ENCODE results near the gene ACLY.
"Not testable (repeated sequence)": the region's sequence is repeated elsewhere in the genome, so short reads cannot be mapped to it uniquely, and the experiment has no call there.

ACLY gene

DNA sequence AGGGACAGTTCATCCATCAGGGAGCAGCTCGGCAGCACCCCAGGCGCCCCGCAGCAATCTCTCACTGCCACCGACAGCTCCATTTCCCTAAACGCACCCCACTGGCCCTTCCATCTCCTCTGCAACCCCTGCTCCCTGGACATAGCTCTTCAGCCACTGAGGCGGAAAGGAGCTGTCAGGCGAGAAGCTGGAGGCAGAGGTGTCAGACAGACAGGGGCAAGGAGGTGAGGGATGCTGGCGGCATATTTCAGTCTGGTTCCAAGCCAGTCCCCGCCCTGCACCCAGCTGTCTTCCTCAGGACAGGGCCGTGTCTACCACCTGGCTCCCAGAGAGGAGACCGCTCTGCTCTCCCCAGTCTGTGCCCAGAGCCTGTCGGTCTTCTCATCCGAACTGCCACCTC lies 9.7 kb downstream of the ACLY start:
- DNase-seq: no peak

DNA sequence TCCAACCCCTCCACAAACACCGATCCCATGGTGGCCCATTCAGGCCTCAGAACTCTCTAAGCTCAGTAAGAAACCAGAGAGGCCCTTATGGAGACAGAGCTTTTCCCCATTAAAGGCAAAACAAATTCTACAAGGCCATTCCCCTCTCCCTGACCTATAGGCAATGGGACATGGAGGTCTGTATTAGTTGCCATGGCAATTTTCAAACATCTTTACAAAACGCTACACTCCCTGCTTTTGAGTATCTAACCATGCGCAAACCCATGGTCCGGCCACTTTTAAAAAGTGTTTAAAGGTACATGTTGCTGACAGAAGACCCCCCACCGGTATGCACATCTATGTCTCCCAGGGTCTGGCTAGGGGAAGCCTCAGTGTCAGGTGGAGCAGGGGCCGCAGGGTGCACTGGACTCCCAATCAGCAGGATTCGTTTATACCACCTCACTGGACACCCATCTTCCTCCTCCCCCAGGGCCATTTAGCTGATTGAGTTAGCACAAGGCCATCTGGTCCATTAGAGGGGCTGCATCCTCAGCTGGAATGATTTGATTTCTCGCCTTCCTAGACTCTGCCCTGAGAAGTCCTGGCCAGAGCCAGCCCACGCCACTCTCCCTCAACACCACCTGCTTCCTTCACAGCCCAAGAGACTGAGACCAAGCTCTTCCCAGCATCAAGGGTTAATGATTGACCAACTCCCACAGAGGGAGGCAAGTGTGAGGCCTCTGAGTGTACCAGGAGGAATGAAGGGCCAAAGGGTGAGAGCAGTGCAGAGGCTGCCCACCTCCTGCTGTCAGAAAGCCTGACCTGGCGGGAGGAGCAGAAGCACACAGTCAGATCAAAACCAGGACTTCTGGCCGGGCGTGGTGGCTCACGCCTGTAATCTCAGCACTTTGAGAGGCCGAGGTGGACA lies 10.9 kb downstream of the ACLY start:
- DNase-seq: no peak

DNA sequence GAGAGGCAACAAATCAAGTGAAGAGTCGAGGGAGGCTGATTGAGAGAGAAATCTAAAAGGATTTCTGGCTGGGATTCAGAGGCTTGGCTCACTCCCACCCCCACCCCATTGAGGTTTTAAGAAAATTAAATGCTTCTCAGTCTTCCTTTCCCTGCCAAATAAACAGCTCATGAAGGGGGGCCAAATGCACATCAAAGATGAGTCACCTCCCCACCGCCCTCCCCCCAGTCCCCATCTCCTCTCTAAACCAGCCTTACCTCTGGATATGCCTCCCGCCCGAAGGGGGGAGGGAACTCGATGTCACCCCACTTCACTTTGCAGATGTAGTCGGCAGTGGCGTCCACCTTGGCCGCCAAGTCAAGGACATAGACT lies 11.6 kb downstream of the ACLY start:
- no peak for DNase-seq

DNA sequence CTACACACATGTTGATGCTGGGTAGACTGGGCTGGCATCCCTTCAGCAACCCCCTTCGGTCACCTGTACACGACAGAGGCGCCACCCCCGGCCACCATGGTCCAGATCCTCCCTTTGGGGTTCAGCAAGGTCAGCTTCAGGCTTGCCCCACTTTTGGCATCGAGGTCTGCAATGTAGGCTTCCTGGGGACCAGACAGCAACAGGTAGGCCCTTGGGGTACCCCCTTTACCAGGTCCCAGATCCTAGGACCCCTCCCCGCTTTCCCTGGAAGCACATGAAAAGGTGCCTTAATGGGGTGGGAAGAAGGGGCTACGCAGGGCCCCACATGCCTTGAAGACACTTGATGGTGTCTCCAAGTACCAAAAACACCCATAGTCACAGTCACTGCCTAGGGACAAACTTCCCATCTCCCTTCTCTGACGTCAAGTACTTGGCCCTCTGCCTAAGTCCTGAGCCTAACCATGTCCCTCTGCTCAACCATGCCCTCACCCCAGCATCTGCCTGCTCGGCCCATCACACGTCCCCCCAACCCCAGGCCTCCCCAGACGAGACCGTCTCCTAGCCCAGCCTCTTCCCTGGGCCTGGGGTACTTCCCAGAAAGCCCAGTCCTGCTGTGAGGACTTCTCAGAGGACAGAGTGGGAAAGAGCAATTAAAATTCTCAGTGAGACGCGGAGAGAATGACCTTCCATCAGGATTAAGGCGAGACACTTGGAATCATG lies 12.1 kb downstream of the ACLY start:
- no peak for DNase-seq

DNA sequence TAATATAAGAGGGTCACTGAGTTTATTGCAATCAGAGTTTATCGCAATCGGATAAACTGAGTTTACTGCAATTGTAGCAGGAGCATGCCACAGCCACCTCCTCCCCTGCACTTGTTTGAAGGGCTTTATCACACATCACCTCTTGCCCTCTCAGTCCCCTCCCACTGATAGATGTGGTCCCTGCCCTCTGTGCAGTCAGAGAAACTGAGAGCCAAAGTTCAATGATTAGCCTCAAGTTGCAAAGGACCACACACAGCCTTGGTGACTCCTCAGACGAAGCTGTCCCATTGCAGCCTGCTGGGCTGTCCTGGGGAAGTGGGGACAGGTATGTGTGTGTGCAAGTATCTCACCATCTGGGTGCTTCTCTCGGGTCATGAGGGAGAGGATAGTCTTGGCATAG lies 13.6 kb downstream of the ACLY start:
- no peak for DNase-seq

DNA sequence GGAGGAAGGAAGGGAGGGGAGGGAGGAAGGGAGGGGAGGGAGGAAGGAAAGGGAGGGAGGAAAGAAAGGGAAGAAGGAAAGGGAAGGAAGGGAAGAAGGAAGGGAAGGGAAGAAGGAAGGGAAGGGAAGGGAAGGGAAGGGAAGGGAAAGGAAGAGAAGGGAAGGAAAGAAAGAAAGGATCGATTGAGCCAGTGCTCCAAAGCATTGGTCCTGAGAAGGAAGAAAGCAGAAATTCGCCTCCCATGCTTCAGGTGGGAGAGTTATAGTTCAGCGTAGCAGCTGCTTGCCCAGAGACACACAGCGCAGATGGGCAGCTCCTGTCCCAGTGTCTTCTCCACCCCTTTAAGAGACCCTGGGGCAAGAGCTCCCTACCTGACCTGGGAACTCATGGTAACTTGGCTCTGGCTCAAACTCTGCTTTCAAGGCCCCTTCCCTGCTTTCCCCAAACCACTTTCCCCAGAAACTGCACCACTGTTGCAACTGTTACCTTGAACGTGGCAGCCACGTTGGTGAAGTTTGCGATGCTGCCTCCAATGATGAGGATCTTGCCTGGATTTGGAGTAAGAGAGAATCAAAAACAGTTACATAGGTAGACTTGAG lies 14.4 kb downstream of the ACLY start:
- no peak for DNase-seq

DNA sequence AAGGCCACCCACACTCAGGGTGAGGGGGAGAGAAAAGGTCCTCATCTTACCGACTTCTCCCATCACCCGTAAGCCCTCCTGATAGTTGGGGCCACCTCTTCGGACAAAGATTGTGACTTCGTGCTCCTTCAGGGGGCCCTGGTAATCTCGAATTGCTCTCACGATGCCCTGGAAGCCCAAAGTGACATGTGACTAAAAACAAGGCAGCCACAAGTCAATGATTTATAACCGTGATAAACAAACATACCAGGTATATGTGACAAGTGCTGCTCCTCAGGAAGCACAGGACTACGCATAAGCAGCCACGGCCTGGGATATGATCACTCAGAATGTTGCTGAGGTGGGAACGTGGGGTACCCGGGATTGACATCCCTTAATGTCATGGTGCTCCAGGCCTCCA lies 17.1 kb downstream of the ACLY start:
- no peak for DNase-seq

DNA sequence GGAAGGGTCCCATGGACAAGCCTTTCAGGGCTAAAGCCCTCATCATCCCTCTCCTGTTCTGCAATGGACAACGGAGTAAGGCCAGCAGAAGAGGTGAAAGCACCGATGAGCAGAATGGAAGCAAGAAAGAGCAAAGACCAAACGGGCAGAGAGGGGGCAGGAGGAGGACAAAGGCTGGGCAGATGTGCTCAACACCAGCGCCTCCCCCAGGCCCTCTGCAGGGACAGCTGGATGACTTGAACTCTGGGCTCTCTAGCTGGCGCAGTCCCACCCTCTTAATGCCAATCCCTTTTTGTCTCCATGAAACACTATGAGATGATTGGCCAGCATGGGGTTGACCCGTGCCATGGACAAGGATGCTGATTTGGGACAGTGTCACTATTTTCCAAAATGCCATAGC lies 22.0 kb downstream of the ACLY start:
- DNase-seq: no peak

DNA sequence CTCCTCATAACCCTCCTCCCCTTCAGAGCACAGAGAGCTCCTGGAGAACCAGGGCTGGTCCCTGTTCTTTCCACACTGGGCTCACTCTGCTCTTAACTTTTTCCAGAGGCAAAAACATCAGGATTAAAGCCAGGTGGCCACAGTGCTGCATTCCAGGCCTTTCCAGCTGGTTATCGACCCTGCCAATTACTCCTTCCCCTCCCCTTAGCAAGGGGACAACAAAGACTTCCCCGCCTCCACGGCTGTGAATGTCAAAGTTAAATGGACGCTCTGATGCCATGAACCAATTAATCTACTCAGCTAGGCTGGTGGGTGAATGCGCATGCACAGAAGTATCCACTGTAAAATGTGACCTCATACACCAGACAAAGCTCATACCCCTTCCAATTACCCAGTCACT lies 23.1 kb downstream of the ACLY start:
- DNase-seq: no peak

DNA sequence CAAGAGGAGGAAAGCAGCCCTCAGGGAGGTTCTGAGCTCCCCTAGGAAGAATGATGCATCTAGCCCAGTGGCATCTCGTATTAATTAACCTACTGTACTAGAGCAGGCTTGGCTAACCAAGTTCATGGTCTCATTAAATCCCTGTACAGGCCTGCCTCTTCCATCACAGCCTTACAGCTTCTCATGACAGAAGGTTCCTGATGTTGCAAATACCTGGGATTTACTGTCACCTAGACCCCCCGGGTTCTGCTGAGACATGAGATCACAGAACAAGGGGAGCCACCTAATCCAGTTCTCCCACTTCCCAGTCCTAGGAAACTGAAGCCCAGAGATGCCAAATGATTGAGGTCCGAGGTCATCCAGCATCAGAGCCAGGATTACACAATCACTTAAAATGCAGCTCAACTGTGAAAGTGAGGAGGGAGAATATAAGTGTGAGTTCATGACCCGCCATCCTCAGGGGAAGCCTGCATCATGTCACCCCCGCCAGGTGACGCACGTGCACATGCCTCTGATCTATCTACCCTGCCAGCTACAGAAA lies 23.9 kb downstream of the ACLY start:
- no peak for DNase-seq

DNA sequence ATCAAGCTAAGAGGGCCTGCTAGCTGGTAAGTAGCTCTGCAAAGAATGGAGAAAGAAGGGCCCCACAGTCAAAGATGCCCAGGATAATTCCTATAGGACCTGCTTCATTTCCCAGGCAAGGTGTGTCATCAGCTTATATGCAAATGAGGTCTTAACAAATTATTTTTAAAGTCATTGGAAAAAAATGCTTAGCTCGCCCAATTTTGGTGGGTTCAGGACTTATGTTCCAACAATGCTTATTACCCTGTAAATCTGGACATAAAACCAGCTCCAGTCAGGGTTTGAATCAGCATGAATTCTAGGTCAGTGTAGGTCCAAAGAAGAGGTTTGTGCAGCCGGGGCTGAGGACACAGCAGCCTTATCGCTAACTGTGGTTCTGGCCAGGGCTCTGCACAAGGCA lies 25.4 kb downstream of the ACLY start:
- no peak for DNase-seq

DNA sequence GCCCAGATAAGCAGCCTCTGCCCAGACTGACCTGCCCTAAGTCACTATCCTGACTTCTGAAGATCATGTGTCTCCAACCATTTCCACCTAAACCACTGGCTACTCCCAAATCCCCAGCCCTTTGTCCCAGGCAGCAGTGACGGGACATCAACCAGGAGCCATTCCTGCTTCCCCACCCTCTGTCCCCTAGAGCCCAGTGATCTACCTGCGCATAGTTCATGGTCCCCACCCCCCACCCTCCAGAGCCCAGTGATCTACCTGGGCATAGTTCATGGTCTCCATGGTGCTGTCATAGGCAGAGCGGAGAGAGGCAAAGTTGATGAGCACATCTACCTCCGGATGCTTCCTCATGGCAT lies 26.8 kb downstream of the ACLY start:
- no peak for DNase-seq

DNA sequence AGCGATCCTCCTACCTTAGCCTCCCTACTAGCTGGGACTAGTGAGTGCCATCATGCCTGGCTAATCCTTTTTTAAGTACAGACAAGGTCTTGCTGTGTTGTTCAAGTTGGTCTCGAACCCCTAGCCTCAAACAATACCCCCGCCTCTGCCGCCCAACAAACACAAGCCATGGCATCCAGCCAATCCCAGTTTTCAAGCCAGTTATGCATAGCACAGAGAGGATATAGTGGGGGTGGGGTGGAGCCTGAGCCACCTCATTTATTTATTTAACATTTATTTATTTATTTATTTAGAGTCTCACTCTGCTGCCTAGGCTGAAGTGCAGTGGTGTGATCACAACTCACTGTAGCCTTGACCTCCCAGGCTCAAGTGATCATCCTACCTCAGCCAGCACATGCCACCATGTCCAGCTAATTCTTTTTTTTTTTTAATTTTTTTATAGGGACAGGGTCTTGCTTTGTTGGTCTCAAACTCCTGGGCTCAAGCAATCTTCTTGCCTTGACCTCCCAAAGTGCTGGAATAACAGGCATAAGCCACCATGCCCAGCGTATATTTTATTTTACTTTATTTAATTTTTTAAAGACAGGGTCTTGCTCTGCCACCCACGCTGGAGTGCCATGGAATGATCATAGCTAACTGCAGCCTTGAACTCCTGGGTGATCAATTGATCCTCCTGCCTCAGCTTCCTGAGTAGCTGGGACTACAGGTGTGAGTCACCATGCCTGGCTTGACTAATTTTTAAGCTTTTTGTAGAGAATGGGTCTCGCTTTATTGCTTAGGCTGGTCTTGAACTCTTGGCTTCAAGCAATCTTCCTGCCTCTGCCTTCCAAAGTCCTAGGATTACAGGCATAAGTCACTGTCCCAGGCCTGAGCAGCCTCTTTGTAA lies 27.4 kb downstream of the ACLY start:
- no peak for DNase-seq

DNA sequence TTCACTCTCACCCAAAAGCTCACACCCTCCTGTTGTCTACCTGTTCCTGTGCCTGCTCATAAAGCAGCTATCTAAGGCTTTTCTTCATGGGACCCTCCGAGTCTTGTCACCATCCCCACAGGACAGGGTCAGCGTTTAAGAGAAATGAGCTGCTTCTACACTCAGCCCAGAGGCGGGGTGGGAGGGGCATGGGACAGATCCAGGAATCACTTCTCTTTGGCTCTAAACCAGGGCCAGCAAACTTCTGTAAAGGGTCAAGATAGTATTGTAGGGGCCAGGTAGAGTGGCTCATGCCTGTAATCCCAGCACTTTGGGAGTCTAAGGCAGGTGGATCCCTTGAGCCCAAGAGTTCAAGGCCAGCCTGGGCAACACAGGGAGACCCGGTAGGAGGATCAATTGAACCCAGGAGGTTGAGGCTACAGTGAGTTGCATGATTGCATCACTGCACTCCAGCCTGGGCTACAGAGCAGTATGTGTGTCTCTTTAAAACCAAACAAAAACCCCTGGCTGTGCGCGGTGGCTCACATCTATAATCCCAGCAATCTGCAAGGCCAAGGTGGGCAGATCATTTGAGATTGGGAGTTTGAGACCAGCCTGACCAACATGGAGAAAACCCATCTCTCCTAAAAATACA lies 30.3 kb downstream of the ACLY start:
- DNase-seq: no peak

DNA sequence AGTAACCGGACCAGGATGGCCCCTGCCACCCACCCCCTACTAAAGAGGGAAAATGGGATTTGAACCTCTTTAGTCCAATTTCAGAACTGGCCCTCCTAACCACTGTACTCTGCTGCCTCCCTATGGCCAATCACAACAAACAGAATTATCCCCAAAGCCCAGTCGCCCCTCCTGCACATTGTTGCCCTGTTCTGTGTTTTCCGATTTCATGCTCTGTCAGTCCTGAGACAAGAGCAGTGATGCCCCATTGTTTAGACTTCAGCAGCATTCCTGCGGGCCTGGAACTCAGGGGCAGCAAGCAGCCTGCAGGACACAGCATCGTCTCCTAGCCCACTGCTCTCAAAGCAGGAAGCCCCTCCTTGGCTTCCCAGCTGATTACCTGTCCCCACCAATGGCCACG lies 33.0 kb downstream of the ACLY start:
- no peak for DNase-seq

DNA sequence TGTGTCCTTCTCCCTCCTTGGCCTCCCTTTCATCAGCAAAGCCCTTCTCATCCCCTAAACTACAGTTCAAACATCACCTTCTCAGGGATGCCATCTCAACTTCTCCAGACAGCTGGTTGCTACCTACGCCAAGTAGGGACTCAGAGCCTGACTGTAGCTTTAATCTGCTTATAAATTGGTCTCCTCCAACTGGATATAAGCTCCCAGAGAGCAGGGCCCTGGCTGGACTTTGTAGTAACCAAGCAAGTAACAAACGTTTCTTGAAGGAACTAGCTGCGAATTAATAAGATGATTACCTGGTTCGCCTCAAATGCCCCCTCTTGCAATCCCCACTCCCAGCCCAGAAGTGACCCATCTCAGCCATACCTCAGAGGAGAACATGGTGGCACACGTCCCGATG lies 36.0 kb downstream of the ACLY start:
- no peak for DNase-seq

DNA sequence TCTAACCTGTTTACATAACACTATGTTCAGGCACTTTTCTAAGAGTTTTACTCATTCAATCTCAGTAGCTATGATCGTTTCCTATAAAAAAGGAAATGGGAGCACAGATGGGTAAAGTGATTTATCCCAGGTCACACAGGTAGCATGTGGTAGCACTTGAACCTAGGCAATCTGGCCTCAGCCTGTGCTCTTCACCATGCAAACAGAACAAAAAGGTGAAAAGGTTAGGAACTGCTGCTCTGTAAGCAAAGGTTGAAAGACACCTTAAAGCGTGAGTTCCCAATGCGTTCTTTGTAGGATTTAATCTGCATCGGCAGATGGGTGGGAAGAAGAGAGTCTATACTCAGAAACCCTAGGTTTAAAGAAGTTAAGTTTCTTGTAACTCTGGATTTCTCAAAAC lies 38.6 kb downstream of the ACLY start:
- DNase-seq: no peak

DNA sequence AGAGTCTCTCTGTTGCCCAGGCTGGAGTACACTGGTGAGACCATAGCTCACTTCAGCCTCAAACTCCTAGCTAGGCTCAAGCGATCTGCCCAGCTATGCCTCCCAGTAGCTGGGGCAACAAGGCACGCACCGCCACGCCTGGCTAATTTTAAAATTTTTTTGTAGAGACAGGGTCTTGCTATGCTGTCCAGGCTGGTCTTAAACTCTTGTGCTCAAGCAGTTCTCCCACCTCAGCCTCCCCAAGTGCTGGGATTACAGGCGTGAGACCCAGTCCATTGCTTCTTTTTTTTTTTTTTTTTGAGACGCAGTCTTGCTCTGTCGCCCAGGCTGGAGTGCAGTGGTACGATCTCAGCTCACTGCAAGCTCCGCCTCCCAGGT lies 44.5 kb downstream of the ACLY start:
- not testable (repeated sequence) for DNase-seq

DNA sequence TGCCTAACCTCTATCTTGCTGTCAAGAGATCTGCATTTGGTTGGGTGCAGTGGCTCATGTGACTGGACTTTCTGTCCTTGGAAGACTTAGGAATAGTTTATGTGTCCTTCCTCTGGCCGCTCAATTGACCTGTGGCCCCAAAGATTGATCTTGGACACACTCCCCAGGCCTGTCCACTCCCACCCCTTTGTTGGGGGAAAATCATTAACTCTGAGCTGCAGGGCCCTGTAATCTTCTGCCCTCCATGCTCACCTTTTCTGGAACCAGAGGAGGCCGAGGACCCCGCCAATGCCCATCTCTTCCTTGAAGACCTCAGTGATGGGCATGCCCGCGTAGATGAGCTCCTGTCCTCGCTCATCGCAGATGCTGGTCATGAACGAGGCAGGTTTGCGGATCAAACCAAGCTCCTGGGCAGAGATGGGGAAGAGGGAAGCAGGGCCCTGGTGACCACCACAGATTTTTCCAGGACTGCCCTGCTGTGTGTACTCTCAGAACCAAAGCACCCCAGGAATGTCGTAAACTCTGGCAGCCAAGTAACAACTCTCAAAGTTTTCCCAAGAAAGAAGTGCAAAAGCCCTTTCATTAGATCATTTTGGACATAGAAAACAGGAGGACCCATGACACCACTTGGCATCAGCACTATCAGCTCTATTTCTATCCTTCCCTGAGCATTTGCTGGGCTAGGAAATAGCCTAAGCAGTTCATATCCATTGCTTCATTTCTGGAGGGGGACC lies 45.0 kb downstream of the ACLY start:
- no peak for DNase-seq

DNA sequence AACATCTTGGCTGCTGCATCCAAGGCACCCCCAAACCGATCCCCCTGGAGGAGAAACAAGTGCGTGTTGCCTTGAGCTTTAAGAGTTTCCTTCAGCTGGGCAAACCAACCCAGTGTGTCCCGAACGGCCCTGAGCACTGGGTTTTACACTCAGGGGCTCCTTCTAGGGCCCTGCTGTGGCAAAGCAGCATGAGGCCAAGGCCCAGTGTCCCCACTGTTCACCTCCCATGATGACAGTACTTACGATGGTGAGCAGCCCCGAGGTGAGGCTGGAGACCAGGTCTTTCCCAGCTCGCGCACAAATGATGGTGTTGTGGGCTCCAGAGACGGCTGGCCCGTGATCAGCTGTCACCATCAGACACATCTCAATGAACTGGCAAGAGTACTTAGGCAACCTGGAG lies 47.0 kb downstream of the ACLY start:
- DNase-seq: no peak

DNA sequence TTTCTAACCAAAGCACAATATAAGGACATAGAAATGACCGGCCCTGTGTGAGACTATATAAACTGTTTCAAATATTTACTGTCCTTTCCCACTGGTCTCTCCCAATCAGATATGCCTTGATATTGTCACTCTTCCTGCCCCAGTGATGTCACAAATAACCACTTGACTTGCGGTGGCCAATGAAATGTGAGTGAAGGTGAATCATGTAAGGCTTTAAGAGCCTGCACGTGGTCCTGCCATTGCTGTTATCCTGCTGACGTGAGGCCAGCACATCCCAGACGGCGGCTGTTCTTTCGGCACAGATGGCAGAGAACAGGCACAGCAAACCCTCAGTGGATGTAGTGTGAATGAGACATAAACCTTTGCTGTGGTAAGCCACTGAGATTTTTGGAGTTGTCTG lies 48.1 kb downstream of the ACLY start:
- no peak for DNase-seq

DNA sequence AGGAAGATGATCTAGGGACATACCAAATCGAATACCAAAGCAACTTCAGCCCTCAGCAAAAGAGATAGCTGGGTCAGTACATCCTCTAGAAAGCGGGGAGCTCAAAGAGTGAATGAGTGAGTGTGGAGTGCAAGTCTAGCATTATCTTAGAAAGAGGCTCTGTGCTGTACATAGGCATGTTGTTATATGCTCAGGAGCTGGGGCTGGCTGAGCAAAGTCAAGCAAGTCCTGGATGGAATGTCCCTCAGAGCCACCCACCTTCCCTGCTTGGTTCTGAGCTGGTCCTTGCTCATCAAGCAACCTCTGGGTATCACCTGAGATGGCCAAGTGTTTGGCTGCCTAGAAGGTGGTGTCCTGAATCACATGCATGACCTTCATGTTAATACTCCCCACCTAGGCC lies 48.7 kb downstream of the ACLY start:
- DNase-seq: no peak

All from activated T-cell treated with anti-CD3 and anti-CD28 coated beads, Interleukin-2, amount 50 U/mL, for 1 hour (primary cell).